GM12878 (cell line): ENCODE measurements around the gene HNRNPCL1. TPM values are rescaled to one million over a fixed set of nuclear protein-coding genes. Genes with fewer than 3 reads are reported as not detected.
"Not testable (repeated sequence)": the region's sequence is repeated elsewhere in the genome, so short reads cannot be mapped to it uniquely, and the experiment has no call there.

ENCODE experiments used
- ATAC-seq: fragments of 200-7000 bp; cut with Tn5 transposase; 3 replicates; pipeline ENCODE4 v1.9.1; 2020; ENCODE audit warnings: mild to moderate bottlenecking, moderate library complexity
- BruUV-seq: library from RNA; stranded (reverse); fragments of 400-500 nt; replicated peaks from 2 replicates; lab custom pipeline; 2021; lab: Mats Ljungman, UMichigan
- CTCF ChIA-PET: fragments of 300-600 bp; sonication (Branson Sonifier 250); formaldehyde crosslinking; extraction: SDS; loops from one replicate; lab custom pipeline; 2021; ENCODE audit warnings: inconsistent platforms; lab: Yijun Ruan, JAX
- POLR2A ChIA-PET: fragments of 350-600 bp; formaldehyde crosslinking; extraction: SDS; loops from one replicate; lab custom pipeline; 2021; ENCODE audit warnings: inconsistent platforms; lab: Charles Lee
- RAD21 ChIA-PET: fragments of 300-600 bp; sonication (Branson Sonifier 250); formaldehyde crosslinking; loops from one replicate; lab custom pipeline; 2023; ENCODE audit warnings: antibody characterized with exemption; ENCODE audit not compliant: unreplicated experiment; lab: Charles Lee
- SMC1A ChIA-PET: fragments of 300-600 bp; sonication (Branson Sonifier 250); formaldehyde crosslinking; loops from one replicate; lab custom pipeline; 2023; ENCODE audit not compliant: unreplicated experiment, uncharacterized antibody; lab: Charles Lee
- DNase-seq: peaks from one replicate; pipeline ENCODE4 v3.0.0-alpha.2; 2011; ENCODE audit warnings: low read depth, low spot score
- FAIRE-seq: peaks from 3 replicates; lab custom pipeline; 2011; peaks lifted over from hg19 to GRCh38; lab: Jason Lieb, UNC
- H2AFZ ChIP-seq: 2 replicates; pipeline ENCODE4 v1.6.0; 2011; ENCODE audit warnings: low read depth, low read length, control low read depth; ENCODE audit not compliant: control insufficient read depth
- H3K27ac ChIP-seq: 2 replicates; pipeline ENCODE4 v1.5.1; 2011; ENCODE audit warnings: control low read depth; ENCODE audit not compliant: control insufficient read depth, insufficient read depth
- H3K27me3 ChIP-seq, 2 experiments: replicated peaks in 1 of 2; 2 replicates each; pipeline versions ENCODE4 v1.6.0 to v1.6.1; 2011; ENCODE audit warnings: low read length in 1 of 2; ENCODE audit not compliant: control insufficient read depth in 2 of 2, insufficient read depth in 2 of 2
- H3K36me3 ChIP-seq, 2 experiments: 2 replicates each; pipeline ENCODE4 v1.5.1; 2011; ENCODE audit warnings: low read length in 1 of 2; ENCODE audit not compliant: control insufficient read depth in 2 of 2, insufficient read depth in 2 of 2
- H3K4me1 ChIP-seq: 2 replicates; pipeline ENCODE4 v1.6.1; 2011; ENCODE audit warnings: mild to moderate bottlenecking, low read length, moderate library complexity, mixed read lengths; ENCODE audit not compliant: control insufficient read depth, insufficient read depth
- H3K4me2 ChIP-seq: 2 replicates; pipeline ENCODE4 v1.6.0; 2011; ENCODE audit warnings: control low read depth; ENCODE audit not compliant: control insufficient read depth, insufficient read depth
- H3K4me3 ChIP-seq: fragments of 200-600 bp; sonication (generic); 2 replicates; pipeline ENCODE4 v1.5.1; 2016
- H3K79me2 ChIP-seq: 2 replicates; pipeline ENCODE4 v1.6.0; 2011; ENCODE audit warnings: low read length; ENCODE audit not compliant: control insufficient read depth, insufficient read depth
- H3K9ac ChIP-seq: 2 replicates; pipeline ENCODE4 v1.8.0; 2011; ENCODE audit warnings: low read length, control low read depth, mixed read lengths; ENCODE audit not compliant: control insufficient read depth, insufficient read depth
- H3K9me3 ChIP-seq: replicated peaks from 3 replicates; pipeline ENCODE4 v1.5.1; 2011; ENCODE audit warnings: mild to moderate bottlenecking, low read length; ENCODE audit not compliant: control insufficient read depth, insufficient read depth
- H4K20me1 ChIP-seq: 2 replicates; pipeline ENCODE4 v1.6.0; 2011; ENCODE audit not compliant: control insufficient read depth, insufficient read depth
- WGBS: methylation state at CpG from one replicate; pipeline ENCODE4 v1.1.6; 2016; ENCODE audit warnings: low lambda C conversion rate; ENCODE audit not compliant: insufficient replicate concordance, insufficient coverage; ENCODE audit errors: missing lambda C conversion rate; 5-methylcytosine and 5-hydroxymethylcytosine counted together
- in situ Hi-C: fragments of 300-500 bp; cut with MboI; formaldehyde crosslinking; loops from 9 replicates; pipeline ENCODE4 v1.14.3; 2018; ENCODE audit warnings: mixed read lengths
- intact Hi-C: fragments of 100-400 bp; cut with micrococcal nuclease; formaldehyde crosslinking; loops from one replicate; pipeline ENCODE4 v1.14.2; 2022; ENCODE audit not compliant: unreplicated experiment
- polyA plus RNA-seq, 11 experiments: library from polyadenylated mRNA; depleted of rRNA in 4 of 11; unstranded in 6 of 11; stranded (reverse) in 5 of 11; fragments of >200 nt; fragmentation: Nextera tagmentation in 4 of 11; fragmentation: Illumina TruSeq in 1 of 11; extraction: Ambion mirVana in 4 of 11; extraction: Trizol in 1 of 11; gene quantifications; 1 replicate in 1 of 11; 2 replicates in 10 of 11; pipeline versions ENCODE4 v1.2.1 to v1.2.3, GENCODE V29; 2011 to 2016; ENCODE audit warnings: inconsistent platforms in 2 of 11, missing spikeins in 2 of 11, low read depth in 1 of 11
- total RNA-seq, 4 experiments: library from RNA; depleted of rRNA in 3 of 4; stranded (reverse); fragments of >200 nt in 3 of 4; fragmentation: Illumina TruSeq in 1 of 4; extraction: Trizol in 1 of 4; gene quantifications; 2 replicates each; pipeline versions ENCODE4 v1.2.1 to v1.2.3, GENCODE V29; 2013 to 2021

HNRNPCL1 gene
- total and polyA plus RNA-seq, 10 of the 15 experiments (the other 5 are each of a cell fraction or from before 2014, with no cell fraction given), result not detected

GRCh38 chr1:12878453-12878852 is 29.9 kb upstream of the HNRNPCL1 start:
- H3K36me3 ChIP-seq, DNase-seq, intact Hi-C loops, CTCF ChIA-PET, H3K9me3 ChIP-seq, H3K9ac ChIP-seq, BruUV-seq, FAIRE-seq, H3K4me2 ChIP-seq, SMC1A ChIA-PET, H2AFZ ChIP-seq, RAD21 ChIA-PET, ATAC-seq, H3K79me2 ChIP-seq, POLR2A ChIA-PET, H3K27ac ChIP-seq, in situ Hi-C loops, H3K4me3 ChIP-seq, H4K20me1 ChIP-seq, H3K27me3 ChIP-seq, H3K4me1 ChIP-seq: not testable (repeated sequence)
- 13% methylated on average over 3 of the region's 4 CpGs for WGBS

DNA sequence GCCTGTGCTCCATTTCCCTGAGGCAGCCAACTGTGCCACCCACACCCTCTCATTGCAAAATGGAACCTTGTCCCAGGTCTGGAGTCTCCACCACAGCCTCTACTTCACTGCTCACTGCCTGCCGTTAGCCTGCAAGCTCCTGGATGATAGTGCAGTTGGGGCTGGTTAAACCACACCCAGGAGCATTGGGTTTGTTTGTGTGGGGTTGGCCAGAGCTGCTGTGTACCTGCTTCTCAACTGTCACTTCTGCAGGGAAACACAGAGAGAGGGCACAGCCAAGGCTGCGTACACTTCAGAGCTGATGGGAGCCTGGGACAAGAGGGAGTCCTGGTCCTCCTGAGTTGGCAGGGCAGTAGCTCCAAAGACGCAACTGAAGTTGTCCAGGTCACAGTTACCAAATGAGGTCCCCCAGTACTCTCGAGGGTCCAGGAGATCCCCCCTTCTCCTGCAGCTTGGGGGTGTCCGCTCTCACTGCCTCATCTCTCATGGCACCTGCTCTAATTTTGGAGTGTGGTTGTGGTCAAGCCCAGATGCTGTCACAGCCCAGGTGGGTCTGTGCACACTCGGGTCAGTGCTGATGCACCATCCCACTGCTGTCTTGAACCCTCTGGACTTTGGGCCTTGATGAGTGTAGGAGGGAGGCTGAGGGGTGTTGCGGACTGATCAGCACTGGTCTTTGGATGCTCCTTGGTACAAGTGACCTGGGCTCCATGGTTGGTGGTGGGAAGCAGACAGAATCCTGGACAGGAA is 14.8 kb upstream of the HNRNPCL1 start:
- DNase-seq, SMC1A ChIA-PET, intact Hi-C loops, H3K9me3 ChIP-seq, H3K4me3 ChIP-seq, POLR2A ChIA-PET, H3K4me1 ChIP-seq, in situ Hi-C loops, H3K27me3 ChIP-seq, H3K4me2 ChIP-seq, CTCF ChIA-PET, H3K79me2 ChIP-seq, H3K36me3 ChIP-seq, H4K20me1 ChIP-seq, FAIRE-seq, H3K9ac ChIP-seq, ATAC-seq, H2AFZ ChIP-seq, BruUV-seq, RAD21 ChIA-PET, H3K27ac ChIP-seq: not testable (repeated sequence)
- WGBS, result 29% methylated on average over 2 of the region's 7 CpGs

DNA sequence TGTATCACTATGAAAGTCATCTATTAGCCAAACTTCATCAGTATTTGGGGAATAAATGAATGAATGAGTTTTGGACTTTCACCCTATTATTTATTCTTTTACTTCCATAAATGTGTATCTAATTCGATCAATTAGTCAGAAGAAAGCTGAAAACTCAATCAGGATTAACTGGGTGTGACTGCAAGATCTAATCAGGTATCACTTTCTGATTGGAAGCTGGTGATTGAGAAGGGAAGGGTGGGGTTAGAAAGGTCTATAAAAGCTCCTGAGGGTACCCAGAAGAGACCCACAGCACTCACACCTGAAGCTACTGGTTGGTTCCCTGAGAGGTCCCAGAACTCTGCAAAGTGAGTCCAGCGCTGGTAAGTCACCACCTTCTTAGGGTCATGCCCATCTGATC is 8.3 kb upstream of the HNRNPCL1 start, which contains the start of gene PRAMEF2:
Gene PRAMEF2, plus strand, starts transcription at position 301 of the 400 bp plus-strand sequence. CDS start 1,924 bp downstream, outside the sequence.
- ATAC-seq, H3K27ac ChIP-seq, RAD21 ChIA-PET, in situ Hi-C loops, DNase-seq, H2AFZ ChIP-seq, H4K20me1 ChIP-seq, H3K4me2 ChIP-seq, H3K9ac ChIP-seq, BruUV-seq, intact Hi-C loops, H3K4me3 ChIP-seq, CTCF ChIA-PET, H3K79me2 ChIP-seq, POLR2A ChIA-PET, H3K27me3 ChIP-seq, H3K9me3 ChIP-seq, H3K4me1 ChIP-seq, H3K36me3 ChIP-seq, FAIRE-seq, SMC1A ChIA-PET: not testable (repeated sequence)
- 8% methylated on average over 1 of the region's 2 CpGs for WGBS
